ENCODE measurements around the gene PROCA1. TPM values are rescaled to one million over a fixed set of nuclear protein-coding genes. Genes with fewer than 3 reads are reported as not detected.

The PROCA1 gene
- polyA plus RNA-seq, 3 donors = 0.35 to 2.9 (median 1.2) TPM

DNA sequence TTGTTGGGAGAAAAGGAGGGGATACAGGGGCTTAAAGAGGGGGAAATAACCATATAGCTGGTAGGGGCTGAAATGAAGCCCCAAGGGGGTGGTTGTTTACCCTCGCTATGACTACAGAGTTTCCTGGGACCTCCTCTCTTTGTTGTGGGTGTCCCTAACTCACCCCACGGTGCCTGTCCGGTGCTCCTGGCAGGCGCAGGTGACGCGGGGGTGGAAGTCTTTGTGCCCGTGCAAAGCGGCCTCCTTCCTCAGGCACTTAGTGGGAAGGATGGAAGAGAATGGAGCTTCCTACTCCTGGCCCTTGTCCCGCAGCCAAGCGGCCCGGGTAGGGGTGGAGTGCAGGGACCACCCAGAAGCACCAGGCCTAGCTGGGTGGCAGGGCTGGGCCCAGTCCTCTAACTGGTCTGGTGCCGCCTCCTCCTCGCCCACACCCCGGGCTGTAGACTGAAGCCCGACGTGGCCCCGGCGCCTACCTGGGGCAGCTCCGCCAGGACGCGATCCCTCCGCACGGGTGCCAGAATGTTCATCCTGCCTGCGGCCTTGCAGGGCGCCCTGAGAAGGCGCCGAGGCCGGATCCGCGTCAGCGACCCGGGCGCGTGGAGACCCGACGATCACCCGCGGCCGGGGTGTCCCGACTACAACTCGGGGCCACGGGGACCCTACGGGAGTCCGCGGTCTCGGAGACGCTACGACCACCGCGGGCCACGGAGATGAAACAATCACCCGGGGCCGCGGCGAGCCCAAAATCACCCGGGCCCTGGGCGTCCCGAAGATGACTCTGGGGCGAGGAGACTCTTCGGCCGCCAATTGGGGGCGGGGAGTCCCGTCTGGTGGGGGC is 5.3 kb upstream of the PROCA1 start:
- WGBS, 3 donors = 11 to 24% (median 13%) methylated on average over 56 to 63 of the region's 63 CpGs
- no peak overlapping the region for H3K27ac ChIP-seq (ENCODE audit: low read depth, low read length)

DNA sequence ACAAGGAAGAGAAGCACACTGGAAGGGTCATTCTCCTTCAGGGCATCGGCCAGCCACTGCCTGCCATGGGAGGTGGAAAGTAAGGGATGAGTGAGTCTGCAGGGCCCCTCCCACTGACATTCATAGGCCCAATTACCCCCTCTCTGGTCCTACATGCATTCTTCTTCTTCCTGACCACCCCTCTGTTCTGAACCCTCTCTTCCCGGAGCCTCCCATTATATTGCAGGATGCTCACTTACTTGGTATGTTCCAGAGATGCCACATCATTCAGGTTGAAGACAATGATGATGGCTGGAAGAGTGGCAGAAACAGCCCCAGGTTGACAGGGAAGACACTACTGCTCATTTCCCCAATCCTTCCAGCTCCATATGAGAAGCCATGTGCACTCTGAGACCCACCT is 3.5 kb upstream of the PROCA1 start:
- H3K27ac ChIP-seq (ENCODE audit: low read depth, low read length) = no peak overlapping the region
- WGBS, 3 donors = 83 to 92% (median 87%) methylated on average over 2 of the region's 2 CpGs

DNA sequence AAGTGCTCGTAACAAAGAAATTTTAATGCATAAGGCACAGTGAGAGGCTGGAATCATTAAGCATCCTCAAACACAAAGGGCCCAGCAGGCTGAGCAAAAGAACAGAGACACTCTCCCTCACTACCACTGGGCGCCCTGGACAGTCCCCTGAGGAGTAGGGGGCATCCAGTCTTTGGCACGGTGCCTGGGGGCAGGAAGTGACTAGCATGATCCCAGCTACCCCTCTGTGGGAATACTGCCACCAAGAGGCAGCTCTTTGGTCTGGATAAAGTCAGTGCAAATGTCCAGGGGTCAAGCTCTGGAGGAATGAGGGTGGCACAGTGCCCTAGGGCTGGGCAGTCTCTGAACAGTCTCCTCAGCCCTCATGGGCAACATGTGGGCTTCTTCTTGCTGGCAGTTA is 2.6 kb upstream of the PROCA1 start:
- H3K27ac ChIP-seq (ENCODE audit: low read depth, low read length) = no peak overlapping the region
- WGBS, 3 donors = 82 to 92% (median 85%) methylated on average over 3 of the region's 3 CpGs

DNA sequence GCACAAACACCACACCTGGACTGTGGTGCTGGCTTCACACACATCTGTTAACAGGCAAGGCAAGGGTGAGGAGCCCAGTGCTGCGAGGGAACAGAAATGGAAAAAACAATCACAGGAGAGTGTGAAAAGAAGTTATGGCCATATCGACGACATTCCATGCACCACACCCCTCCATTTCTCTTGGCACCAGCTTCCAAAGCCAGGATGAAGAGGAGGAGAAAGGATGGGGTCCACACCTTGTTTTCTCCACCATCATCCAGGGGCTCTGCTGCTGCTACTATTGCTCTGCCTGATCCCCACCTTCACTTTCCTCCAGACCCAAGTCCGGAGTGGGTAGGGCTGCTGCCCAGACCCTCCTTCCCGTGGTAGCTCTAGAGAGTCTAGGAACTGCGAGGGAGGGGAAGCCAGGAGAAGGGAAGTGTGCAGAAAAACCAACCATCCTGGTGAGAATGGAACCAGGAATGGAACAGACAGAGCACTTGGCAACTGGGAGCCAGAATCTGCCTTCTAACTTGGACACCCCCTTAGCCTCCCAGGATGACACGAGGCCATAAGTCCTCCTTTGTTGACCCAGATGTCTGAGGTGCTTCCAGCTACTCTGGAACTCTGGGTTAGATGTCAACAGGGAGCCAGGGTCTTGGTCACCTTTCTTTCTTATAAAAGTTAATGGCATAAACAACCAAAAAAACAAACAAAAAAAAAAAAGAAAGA is 1.2 kb upstream of the PROCA1 start:
- no peak overlapping the region for H3K27ac ChIP-seq (ENCODE audit: low read depth, low read length)
- WGBS, 3 donors = 78 to 82% (median 79%) methylated on average over 7 of the region's 7 CpGs

DNA sequence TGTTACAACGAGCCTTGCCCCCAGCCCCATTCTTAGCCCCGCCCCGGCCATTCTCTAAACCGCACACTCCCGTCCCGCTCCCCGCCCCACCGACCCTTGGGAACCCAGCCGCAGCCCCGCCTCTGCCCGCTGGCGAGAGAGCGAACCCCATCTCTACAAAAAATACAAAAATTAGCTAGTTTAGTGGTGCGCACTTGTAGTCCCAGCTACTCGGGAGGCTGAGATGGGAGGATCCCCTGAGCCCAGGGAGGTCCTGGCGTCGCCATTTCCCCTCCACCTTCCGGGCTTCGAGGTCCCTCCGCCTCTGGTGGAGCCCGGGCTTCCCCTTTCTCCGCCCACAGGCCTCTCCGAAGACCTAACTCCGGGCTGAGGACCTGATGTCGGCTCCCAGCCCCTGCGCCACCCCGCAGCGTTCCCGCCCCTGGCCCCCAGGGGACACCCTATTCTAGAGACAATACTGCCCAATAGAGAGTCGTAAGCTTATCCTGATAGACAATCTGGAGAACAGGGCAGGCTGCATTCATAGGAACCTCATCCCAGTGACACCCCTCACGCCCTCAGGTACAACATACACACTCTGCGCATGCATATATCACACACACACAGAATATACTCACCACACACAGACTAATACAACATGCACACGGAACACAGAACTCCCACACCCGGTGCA is 480 bp upstream of the PROCA1 start:
- H3K27ac ChIP-seq (ENCODE audit: low read depth, low read length) = no peak overlapping the region
- 16 to 47% (median 19%) methylated on average over 33 to 34 of the region's 34 CpGs for WGBS, 3 donors

DNA sequence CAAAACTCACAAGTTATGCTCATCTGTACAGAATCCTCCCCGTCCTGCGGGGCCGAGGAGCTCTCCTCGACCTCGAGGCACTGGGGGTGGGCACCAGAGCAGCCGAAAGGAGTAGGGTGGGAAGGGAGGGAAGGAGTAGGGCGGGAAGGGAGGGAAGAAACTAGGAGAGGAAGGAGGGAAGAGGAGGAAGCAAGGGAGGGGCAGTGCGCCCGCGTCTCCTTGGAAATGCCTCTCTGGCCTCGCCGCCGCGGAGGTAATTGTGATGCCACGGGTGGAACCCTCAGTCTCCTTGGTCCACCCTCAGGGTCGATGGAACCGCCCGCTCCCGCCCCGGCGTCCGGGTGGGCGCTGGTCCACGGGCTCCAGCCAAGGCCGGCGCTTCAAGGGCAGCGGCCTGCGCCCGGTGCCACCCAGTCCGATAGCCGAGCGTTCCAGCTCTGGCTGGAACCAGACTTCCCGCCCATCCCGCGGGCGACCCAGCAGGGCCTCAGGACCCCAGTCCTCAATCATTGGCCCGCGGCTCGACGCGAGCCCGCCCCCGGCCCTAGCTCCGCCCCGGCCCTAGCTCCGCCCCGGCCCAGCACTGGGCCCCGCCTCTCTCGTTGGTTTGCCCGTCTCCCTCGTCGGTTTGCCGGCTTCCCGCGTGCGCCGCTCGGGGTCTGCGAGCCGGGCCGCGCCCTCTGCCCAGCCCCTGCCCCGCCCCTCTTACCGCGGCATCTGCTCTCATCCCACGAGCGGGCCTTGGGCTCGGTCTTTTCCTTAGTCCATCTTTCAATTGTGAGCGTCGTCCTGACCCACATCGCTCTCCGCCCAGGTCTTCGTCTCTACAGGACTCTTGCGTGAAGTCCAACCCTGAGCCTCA is 596 bp downstream of the PROCA1 start:
- H3K27ac ChIP-seq (ENCODE audit: low read depth, low read length) = peak overlapping the region; percentile 91
- 0 to 1% (median 1%) methylated on average over 67 to 74 of the region's 74 CpGs for WGBS, 3 donors

DNA sequence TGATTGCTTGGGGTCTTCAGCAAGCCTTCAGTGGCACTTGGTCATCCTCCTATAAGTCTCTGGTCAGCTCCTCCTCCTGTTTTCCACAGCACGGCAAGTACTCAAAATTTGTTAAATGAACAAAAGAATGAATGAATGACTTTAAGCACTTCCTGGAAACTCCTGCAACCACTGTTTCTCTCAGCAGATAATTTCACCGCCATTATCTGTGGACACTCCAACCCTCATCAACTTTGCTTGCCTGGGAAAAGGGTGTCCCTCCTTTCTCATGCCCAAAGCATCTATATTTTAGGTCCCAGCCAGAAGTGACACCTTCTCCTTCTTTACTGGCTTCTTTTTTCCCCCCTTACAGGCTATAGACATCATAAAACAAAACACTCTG is 4.4 kb downstream of the PROCA1 start:
- H3K27ac ChIP-seq (ENCODE audit: low read depth, low read length) = no peak overlapping the region
- WGBS, 3 donors = 73 to 87% (median 85%) methylated on average over 2 of the region's 2 CpGs

DNA sequence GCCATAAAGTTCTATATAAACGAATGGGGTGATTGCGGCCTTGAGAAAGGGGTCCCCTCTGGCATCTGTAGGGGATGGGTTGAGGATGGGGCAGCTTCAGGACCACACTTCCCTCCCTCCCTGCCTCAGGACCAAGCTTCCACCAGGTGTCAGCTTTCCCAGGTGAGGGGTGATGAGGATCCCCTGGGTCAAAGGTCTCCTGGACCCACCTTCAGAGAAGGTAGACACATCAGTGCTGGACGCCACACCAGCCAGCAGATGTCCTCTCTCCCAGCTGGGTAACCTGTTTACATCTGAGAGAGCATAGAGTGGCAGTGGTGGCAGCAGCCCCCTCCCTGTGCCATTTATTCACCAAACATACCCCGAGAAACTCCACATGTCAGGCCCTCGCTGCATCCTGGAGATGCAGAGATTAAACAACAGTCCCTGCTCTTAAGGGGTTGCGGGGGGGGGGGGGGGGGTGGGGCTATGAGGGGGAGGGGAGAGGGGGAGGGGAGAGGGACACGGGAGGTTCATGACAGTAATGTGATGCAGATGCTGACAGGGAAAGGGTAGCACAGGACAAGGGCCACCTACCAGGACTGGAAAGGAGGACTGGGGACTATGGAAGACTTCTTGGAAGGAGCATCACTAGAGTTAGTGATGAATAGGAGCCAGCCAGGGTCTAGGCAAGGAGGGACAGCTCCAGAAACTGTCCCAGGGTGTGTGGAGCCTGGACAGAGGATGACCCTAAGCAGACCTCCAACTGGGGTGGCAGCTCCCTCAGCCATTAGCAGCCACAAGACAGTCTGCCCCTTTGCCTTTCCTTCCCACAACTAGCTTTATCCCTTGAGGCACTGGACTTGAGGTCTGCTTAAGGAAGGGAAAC is 5.0 kb downstream of the PROCA1 start:
- WGBS, 3 donors = 53 to 66% (median 64%) methylated on average over 6 of the region's 7 CpGs
- no peak overlapping the region for H3K27ac ChIP-seq (ENCODE audit: low read depth, low read length)

DNA sequence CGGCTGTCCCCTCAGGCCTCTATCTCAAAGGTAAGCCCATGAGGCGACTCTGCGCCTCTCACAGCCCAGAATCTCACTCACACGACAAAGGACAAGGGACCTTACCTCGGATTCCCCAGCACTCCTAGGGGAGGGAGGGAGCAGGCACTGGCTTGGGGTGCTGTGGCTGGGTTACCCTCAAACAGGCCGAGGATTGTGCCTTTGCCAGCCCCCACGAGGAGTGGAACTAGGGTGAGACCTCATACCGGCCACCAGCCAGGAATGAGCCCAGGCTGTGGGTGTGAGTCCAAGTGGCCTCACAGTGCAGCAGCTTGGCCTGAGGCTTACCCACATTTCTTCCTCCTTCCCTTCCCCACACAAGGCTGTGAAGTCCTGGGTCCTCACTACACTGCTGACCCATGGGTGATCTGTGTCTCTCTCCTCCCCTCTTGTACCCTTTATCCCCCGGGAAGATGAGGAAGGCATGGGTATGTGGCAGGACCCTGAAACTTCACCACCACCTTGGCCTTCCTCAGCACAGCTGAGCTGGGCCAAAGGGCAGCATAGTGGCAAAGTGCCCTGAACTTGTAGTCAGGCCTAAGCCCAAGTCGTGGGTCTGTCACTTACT is 5.9 kb downstream of the PROCA1 start:
- 77 to 80% (median 77%) methylated on average over 9 to 10 of the region's 10 CpGs for WGBS, 3 donors

DNA sequence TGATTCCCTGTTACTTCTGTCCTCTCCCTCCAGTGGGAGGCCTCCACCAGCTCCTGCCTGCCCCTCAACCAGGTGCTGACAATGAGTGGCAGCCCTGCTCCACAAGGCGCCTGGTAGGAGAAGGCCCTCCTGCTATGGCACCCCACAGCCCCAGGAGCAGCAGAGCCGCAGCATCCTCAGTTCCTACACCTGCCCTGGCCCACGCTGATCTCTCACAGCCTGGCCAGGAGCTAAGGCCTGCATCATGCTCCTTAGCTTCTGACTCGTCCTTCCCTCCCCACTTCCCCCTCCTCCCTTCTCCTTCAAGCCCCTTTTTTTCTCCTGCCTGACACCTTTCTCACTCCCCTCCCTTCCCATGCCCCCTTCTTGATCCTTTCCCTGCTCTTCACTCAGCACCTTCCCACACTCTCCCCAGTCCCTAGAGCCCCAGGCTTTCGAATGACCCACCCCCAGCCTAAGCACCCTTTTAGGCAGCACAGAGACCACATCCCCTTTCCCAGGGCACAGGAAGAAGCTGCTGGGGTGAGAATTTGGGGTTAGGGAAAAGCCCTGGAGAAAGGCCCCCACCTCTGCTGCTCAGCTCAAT is 6.5 kb downstream of the PROCA1 start:
- WGBS, 3 donors = 74 to 85% (median 78%) methylated on average over 4 to 5 of the region's 5 CpGs
- no peak overlapping the region for H3K27ac ChIP-seq (ENCODE audit: low read depth, low read length)

More for the DNA sequence above, 5.9 kb downstream of the PROCA1 start:
- no peak overlapping the region for H3K27ac ChIP-seq (ENCODE audit: low read depth, low read length)

DNA sequence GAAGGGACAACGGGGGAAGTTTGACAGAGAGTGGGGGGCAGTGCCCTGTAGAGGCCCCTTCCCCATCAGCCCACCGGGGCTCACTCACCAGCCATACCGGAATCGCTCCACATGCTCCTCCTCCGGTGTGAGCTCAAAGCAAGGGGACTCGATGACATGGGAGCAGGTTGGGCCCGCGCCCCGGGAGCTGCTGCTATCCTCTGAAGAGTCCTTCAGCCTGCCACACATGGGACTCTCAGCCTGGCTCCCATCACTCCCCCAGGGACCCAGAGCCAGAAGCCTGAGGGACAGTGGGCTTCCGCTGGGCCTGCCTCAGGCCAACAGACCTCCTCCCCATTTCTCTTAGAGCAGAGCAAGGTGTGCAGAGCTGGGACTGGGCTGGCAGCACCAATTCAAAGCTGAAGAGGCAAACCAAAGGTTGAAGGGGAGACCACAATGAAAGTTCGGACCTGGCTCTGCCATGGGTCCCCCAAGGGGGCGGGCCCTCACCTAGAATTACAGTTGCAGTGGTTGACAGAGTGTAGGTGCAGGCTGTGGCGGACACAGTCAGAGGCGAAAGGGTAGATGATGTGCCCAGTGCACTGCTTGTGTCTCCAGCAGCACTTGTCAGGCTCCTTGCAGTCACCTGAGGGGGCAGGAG is 7.3 kb downstream of the PROCA1 start:
- WGBS, 3 donors = 89 to 93% (median 92%) methylated on average over 11 to 14 of the region's 14 CpGs
- H3K27ac ChIP-seq (ENCODE audit: low read depth, low read length) = no peak overlapping the region

DNA sequence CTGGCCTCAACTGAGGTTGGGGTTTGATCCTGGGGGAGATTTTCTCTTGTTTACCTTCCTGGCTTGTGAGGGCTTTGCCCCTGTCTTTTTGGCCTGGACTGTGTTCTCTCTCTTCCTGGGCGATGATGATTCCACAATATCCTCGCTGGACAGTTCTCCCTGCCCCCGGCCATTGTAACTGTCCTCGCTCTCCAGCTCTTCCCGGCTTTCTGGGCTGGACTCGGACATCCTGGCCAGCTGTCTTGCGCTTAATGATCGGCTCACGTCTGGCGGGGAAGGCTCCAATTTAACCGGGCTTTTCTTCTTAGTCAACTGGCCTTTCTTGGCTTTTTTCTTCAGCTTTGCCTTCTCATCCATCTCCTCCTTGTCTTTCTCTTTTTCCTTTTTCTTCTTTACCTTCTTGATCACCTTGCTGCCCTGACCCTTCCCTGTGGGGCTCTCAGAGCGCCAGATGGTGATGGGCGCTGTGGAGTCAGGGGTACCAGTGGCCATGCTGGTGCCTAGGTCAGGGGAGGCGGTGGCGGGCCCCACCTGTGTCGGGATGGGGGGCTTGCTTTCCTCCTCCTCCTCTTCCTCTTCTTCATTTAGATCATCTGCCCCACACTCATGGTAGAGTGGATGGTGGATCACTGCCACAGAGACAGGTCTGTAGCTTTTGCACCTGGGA is 8.0 kb downstream of the PROCA1 start:
- no peak overlapping the region for H3K27ac ChIP-seq (ENCODE audit: low read depth, low read length)
- WGBS, 3 donors = 76 to 86% (median 77%) methylated on average over 16 of the region's 16 CpGs

DNA sequence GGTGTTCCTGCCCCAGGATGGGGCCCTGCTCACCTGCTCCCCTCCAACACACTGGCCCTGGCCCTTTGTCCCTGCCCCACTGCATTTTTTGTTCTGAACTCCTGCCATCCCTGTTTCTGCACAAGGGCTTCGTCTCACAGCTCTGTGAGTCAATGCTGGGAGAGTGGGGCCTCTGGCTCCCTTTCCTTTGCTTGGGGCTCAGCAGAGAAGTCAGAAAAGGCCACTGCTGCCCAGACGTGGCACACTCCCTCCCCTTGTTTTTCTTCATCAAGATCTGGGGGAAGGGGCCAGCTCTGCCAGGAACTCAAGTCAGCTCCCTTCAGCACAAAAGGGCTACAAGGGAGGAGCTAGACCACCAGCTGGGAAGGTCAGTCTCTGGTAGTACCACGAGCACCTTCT is 8.9 kb downstream of the PROCA1 start:
- no peak overlapping the region for H3K27ac ChIP-seq (ENCODE audit: low read depth, low read length)
- whole genome bisulfite sequencing, 3 donors = 73 to 79% (median 75%) methylated on average over 3 of the region's 3 CpGs

DNA sequence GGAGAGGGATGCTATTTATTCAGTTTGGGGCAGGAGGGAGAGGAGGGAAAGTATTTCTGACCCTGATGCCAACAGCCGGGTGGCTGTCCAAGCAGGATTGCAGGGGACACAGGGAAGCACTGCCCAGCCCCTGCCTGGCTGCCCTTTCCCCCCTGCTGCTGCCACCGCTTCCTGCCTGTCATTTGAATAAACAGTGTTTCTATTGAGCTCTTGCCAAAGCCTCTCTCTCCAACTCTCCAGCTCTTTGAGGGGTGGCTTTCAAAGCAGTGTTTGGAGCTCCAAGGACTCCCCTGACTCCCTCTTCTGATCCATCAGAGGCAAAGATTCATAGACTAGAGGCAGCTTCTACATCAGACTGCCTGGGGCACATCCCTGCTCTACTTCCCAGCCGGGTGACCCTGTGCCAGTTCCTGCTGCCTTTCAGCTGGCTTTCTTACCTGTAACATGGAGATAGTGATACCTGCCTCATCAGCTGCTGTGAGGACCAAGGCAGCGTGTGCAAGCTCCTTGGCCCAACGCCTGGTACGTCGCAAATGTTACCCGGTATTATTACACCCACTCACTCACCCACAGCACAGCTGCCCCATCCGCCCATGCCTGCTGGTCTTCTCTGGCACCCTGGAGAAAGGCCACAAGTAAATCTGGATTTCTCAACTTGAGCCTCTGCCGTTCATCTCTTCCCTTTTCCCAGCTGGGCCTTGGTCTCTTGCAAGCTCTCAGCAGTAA is 9.5 kb downstream of the PROCA1 start:
- H3K27ac ChIP-seq (ENCODE audit: low read depth, low read length) = no peak overlapping the region
- 74 to 81% (median 77%) methylated on average over 10 of the region's 10 CpGs for WGBS, 3 donors

DNA sequence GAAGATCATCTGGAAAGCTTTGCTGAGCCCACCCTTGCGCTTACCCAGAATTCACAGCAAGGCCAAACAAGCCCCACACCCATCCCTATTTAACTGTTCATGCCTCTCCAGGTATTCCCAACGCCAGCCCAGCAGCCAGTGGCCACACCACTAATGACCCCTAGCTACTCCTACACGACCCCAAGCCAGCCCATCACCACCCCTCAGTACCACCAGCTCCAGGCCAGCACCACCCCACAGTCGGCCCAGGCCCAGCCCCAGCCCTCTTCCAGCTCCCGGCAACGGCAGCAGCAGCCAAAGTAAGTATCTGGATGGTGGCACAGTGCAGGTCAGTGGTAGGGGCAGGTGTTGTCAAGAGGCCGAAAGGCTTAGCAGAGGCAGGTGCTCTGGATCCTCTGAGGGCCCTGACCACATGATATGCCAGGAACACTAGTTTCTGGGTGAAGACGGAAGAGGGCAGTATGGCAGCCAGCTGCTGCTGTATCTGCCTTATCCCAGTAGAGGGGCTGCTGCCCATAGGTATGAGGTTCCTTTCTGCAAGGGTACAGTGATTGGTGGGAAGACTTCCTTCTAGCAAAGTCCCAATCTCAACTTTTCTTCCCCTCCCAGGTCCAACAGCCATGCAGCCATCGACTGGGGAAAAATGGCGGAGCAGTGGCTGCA is 10.7 kb downstream of the PROCA1 start:
- H3K27ac ChIP-seq (ENCODE audit: low read depth, low read length) = no peak overlapping the region
- 90 to 92% (median 91%) methylated on average over 10 of the region's 10 CpGs for WGBS, 3 donors
